HG03139 (cell line): ENCODE measurements around the gene TMEM135.

Experiments used
- ATAC-seq: cut with Tn5 transposase; IDR thresholded peaks from one replicate; pipeline ENCODE4 v1.9.1; 2021; ENCODE audit not compliant: unreplicated experiment

Gene TMEM135

DNA sequence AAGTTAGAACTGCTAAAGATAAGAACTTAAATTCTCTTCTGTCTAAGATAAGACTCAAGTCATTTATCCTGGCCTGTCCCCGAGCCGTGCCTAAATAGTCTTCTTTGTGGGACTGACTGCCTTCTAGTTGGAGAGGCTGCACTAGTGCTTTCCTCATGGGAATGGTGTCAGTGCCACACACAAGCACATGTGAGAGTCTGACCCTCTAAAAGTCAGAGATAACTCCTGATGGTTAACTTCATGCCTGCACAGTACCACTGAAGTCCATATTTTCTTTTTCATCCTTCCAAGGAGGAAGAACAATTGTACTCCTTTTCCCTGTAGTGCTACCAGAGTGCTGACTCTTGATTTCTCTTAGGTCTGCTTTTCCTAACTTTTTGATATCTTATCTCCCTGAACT, 309.7 kb downstream of the TMEM135 start:
- ATAC-seq = no peak

DNA sequence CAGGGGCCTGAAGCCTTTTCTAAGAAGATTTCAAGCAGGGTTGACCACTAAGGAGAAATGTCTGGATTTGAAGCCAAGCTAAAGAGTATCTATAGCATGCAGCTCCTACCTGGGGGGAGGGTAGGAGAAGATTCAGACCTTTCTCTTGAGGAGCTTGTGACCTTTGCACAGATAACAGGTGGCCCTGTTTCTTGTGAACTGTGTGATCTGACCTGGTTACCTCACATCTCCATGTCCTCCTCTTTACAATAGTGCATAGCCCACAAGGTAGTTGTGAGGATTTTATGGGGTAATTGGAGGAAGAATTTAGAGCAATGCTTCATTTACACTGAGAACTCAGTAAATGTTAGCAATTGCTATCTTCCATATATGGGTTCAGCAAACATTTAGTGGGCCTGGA, 310.1 kb downstream of the TMEM135 start:
- ATAC-seq = no peak

DNA sequence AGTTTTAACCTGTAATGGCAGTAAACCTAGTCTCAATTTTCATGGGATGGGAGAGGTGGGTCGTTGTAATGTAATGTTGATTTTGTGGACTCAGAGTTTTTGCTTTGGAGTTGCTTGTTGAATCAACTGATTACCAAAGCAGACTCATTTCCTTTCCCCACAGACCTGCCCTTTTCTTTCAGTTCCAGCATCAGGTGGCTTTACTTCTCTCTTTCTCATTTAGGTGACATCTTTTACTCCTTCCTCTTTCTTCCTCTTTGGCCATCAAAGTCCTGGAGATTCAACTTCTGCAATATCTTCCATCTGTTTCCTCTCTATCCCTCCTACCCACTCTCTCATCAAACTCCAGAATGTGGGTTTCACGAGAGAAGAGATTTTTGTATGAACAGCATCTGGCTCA, 313.9 kb downstream of the TMEM135 start:
- ATAC-seq = no peak

GRCh38 chr11:87352759-87353707, 315.3 kb downstream of the TMEM135 start:
- peak; percentile 98 for ATAC-seq

- ATAC-seq = no peak
These were observed 316.1 kb downstream of the TMEM135 start for GRCh38 chr11:87353771-87354345.

GRCh38 chr11:87355596-87355995, 317.9 kb downstream of the TMEM135 start:
- no peak for ATAC-seq

DNA sequence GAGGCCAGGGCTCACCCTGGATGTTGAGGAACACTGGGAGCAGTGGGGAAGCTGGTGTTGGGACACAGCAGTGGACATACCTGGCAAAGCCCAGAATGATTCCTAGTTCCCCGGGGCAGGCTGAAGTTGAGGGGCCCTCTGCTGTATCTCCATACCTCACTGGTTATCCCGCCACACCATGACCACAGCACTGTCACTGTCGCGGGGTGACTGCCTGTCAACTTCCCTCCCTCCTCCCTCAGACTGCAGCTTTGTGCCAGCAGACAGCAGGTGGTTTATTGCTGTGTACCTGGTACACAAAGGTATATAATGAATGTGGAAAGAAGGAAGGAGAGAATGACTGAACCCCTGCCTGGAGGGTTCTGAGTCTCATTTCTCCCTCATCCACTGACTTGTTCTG, 318.7 kb downstream of the TMEM135 start:
- no peak for ATAC-seq

DNA sequence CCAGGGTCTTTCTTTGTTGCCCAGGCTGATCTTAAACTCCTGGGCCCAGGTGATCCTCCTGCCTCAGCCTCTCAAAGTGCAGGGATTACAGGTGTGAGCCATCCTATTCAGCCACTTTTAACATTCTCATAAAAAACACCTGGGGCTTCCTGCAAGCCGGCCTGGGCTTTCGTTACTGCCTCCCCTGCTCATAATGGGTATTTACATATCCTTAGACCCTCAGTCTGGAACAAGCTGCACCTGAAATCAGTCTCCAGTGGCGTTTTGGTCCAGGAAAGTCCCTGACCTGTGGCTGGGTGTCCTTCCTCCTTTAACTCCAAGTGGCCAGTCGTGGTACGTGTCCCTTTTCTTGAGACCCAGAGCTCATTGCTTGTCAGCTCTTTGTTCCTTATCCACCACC, 320.7 kb downstream of the TMEM135 start:
- ATAC-seq = no peak

- ATAC-seq = no peak
These were observed 321.7 kb downstream of the TMEM135 start for GRCh38 chr11:87359401-87359800.

DNA sequence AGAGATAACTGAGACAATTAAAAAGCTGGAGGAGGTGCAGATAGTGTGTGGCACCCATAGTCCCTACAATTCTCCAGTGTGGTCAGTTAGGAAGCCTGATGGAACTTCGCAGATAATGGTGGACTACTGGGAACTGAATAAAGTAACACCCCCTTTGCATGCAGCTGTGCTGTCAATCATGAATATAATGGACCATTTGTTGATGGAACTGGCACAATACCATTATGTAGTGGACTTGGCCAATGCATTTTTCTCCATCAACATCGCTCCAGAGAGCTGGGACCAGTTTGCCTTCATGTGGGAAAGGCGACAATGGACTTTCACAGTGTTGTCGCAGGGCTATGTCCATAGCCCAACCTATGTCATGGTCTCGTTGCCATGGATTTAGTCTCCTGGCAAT, 324.2 kb downstream of the TMEM135 start:
- ATAC-seq = no peak

DNA sequence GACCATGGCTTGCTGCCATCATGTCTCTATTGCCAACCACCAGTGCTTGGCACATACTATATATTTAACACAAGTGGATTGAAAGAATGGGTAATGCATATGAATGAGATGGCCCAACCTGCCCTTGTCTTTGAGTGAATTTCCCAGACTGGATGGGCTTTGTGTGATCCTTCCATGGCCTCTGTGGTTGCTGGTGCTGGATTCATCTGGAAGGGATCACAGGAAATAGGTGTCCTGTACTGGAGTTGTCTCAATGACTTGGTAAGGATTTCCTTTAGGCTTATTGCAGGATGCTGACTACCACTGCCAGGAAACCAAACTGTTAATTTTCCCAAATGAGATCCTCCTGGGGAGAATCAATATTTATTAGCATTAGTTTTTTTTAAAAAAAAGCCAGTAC, 328.6 kb downstream of the TMEM135 start:
- no peak for ATAC-seq

DNA sequence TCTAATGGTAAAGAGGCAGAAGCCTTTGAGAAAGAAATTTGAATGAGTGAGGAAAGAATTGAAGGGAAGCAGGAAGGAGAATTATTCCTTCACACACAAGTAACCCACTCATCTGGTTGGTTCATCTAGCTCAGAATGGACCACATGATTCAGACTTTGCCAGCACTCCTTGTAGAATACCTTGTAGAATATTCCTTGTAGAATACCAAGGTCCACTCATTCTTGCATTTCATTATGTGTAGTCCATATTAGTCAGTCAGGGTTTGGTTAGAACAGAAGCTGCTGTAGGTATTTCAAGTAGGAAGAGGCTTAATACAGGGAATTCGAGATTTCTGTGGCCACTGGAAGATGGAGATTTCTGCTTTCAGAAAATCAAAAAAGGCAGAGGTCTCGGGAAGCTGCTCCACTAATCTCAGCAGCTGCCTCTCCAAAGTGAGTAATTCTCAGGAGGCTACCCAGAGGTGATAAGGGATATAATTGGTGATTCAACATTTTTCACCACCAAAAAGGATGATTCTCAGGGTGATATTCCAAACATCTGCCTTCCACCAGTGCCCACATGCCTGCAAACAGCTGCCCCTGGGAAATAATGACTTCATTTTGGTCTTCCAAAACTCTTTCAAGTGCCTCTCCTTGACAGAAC, 329.1 kb downstream of the TMEM135 start:
- ATAC-seq = no peak

DNA sequence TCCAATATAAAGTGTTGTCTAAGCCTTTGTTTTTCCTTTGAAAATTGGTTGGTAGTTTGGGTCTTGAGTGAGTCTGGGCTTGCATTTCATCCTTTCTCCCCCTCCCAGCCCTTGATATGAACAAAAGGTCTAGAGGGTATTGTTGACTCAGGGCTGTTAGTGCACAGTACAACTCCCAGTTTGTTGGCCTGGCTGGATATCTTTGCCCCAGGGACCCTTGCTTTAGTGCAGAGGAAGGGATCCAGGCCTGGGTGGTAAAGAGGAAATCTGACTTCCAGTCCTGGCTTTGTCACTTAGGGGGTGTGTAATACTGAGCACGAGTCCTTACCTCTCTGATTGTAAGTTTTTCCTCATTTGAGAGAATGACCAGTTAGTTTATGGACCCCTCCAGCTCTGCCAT, 330.4 kb downstream of the TMEM135 start:
- no peak for ATAC-seq

DNA sequence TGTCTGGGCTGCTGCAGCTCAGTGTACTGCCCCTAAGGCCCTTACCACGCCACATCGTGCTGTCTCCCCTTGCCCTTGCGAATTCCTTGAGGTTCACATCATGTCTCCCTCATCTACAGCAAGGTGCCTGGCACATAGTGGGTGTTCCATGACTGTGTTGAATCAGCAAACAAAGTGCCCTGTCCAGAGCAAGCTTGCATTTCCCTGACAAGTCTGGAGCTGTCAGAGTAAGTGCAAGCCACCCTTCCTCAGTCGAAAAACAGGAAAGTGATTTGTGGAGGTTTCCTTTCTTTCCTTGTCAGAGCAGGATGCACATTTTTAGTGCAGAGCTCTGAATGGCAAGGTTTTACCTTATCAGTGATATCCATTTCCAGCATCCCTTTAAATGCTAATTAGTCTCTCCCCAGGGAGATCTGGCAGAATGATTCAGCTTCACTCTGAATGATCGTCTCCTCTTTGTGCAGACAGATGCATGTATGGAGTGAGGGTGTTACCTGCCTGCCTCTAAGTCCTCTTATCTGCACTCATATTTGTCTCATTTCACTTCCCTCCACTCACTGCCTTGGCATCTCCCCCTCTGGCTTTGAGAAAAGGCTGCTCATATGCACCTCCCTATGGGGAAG, 331.2 kb downstream of the TMEM135 start:
- ATAC-seq = no peak

- no peak for ATAC-seq
These were observed 332.2 kb downstream of the TMEM135 start for GRCh38 chr11:87369888-87370287.

GRCh38 chr11:87372065-87372464, 334.3 kb downstream of the TMEM135 start:
- ATAC-seq = no peak
